Stimulated activated memory B cell treated with anti-CD40 and anti-IgM and Interleukin-4, amounts not matched to agents 10 μg/mL and 1 μg/mL and 100 μg/mL, for 72 hours (primary cell): ENCODE results near the gene PTBP1.
A peak's percentile ranks its signal among the peaks of the same experiment; 100 is the strongest.

ENCODE experiments used
- ATAC-seq: fragments of 150-1000 bp; cut with Tn5 transposase; 2 replicates; pipeline ENCODE4 v1.10.0; 2021
- H3K27ac Mint-ChIP-seq: one replicate; pipeline ENCODE4 v1.8.0; 2022; ENCODE audit warnings: mild to moderate bottlenecking, mixed read lengths
- H3K27me3 Mint-ChIP-seq: one replicate; pipeline ENCODE4 v1.8.0; 2022; ENCODE audit warnings: mixed read lengths
- H3K36me3 Mint-ChIP-seq: one replicate; pipeline ENCODE4 v1.8.0; 2022; ENCODE audit warnings: mixed read lengths
- H3K4me1 Mint-ChIP-seq: one replicate; pipeline ENCODE4 v1.8.0; 2022; ENCODE audit warnings: mixed read lengths
- H3K4me3 Mint-ChIP-seq: one replicate; pipeline ENCODE4 v1.8.0; 2022; ENCODE audit warnings: mild to moderate bottlenecking, moderate library complexity, mixed read lengths
- H3K9me3 Mint-ChIP-seq: one replicate; pipeline ENCODE4 v1.8.0; 2022; ENCODE audit warnings: mixed read lengths

PTBP1 gene

GRCh38 chr19:796692-797527, at the start of gene PTBP1:
PTBP1 (plus strand) TSS chr19:797452; CDS start chr19:797498, 46 bp downstream.
- Mint-ChIP-seq H3K27me3 (peaks cover 3% of the 10 kb centered on the region), H3K36me3 (peaks cover 20% of the 10 kb centered on the region), H3K4me3 (peak within 1 kb of the TSS; percentile 92), H3K4me1 (peaks cover 36% of the 10 kb centered on the region), H3K27ac (peak within 1 kb of the TSS; percentile 90), H3K9me3 (no peaks in the 10 kb centered on the region)
- ATAC-seq: peak; percentile 93

- no peak for ATAC-seq
- Mint-ChIP-seq H3K36me3 (no peaks in the 10 kb centered on the region), H3K4me3 (no peak overlapping the region), H3K4me1 (peaks cover 3% of the 10 kb centered on the region), H3K9me3 (no peaks in the 10 kb centered on the region), H3K27ac (no peak overlapping the region), H3K27me3 (no peaks in the 10 kb centered on the region)
These were observed 49.0 kb upstream of the PTBP1 start for GRCh38 chr19:748274-748598.

GRCh38 chr19:749811-750210, 47.4 kb upstream of the PTBP1 start:
- no peak overlapping the region for H3K4me3 Mint-ChIP-seq
- H3K27me3 Mint-ChIP-seq: peaks cover 8% of the 10 kb centered on the region
- no peaks in the 10 kb centered on the region for H3K4me1 Mint-ChIP-seq
- no peak overlapping the region for H3K27ac Mint-ChIP-seq
- no peak for ATAC-seq
- H3K36me3 Mint-ChIP-seq: no peaks in the 10 kb centered on the region
- H3K9me3 Mint-ChIP-seq: no peaks in the 10 kb centered on the region

GRCh38 chr19:750640-751423, 46.4 kb upstream of the PTBP1 start, which contains the start of gene MISP:
MISP (plus strand) TSS chr19:751112; CDS start chr19:756947, 5,835 bp downstream.
- Mint-ChIP-seq H3K36me3 (no peaks in the 10 kb centered on the region), H3K4me3 (no peak within 1 kb of the TSS), H3K9me3 (no peaks in the 10 kb centered on the region), H3K4me1 (no peaks in the 10 kb centered on the region), H3K27ac (no peak within 1 kb of the TSS), H3K27me3 (peaks cover 12% of the 10 kb centered on the region)
- no peak for ATAC-seq

GRCh38 chr19:751501-752341, 45.5 kb upstream of the PTBP1 start:
- no peak overlapping the region for H3K4me3 Mint-ChIP-seq
- H3K9me3 Mint-ChIP-seq: no peaks in the 10 kb centered on the region
- H3K27ac Mint-ChIP-seq: no peak overlapping the region
- no peaks in the 10 kb centered on the region for H3K36me3 Mint-ChIP-seq
- H3K27me3 Mint-ChIP-seq: peaks cover 12% of the 10 kb centered on the region
- H3K4me1 Mint-ChIP-seq: no peaks in the 10 kb centered on the region
- ATAC-seq: no peak

- Mint-ChIP-seq H3K27me3 (peaks cover 12% of the 10 kb centered on the region), H3K27ac (no peak overlapping the region), H3K36me3 (no peaks in the 10 kb centered on the region), H3K4me1 (no peaks in the 10 kb centered on the region), H3K9me3 (no peaks in the 10 kb centered on the region), H3K4me3 (no peak overlapping the region)
- no peak for ATAC-seq
These were observed 44.4 kb upstream of the PTBP1 start for GRCh38 chr19:752652-753517.

- H3K9me3 Mint-ChIP-seq: peaks cover under 1% of the 10 kb centered on the region
- H3K27ac Mint-ChIP-seq: no peak overlapping the region
- no peak for ATAC-seq
- H3K4me1 Mint-ChIP-seq: no peaks in the 10 kb centered on the region
- peak overlapping the region; percentile 37 for H3K4me3 Mint-ChIP-seq
- no peaks in the 10 kb centered on the region for H3K36me3 Mint-ChIP-seq
- peaks cover 12% of the 10 kb centered on the region for H3K27me3 Mint-ChIP-seq
These were observed 42.7 kb upstream of the PTBP1 start for GRCh38 chr19:754530-754929.

GRCh38 chr19:755063-755462, 42.2 kb upstream of the PTBP1 start:
- Mint-ChIP-seq H3K9me3 (peaks cover 4% of the 10 kb centered on the region), H3K27ac (no peak overlapping the region)

GRCh38 chr19:756236-756635, 41.0 kb upstream of the PTBP1 start:
- H3K4me3 Mint-ChIP-seq: no peak overlapping the region
- ATAC-seq: peak; percentile 38
- H3K27ac Mint-ChIP-seq: no peak overlapping the region
- no peaks in the 10 kb centered on the region for H3K4me1 Mint-ChIP-seq
- H3K9me3 Mint-ChIP-seq: peaks cover 4% of the 10 kb centered on the region
- H3K36me3 Mint-ChIP-seq: no peaks in the 10 kb centered on the region
- peaks cover 12% of the 10 kb centered on the region for H3K27me3 Mint-ChIP-seq

More at GRCh38 chr19:755063-755462, 42.2 kb upstream of the PTBP1 start:
- Mint-ChIP-seq H3K36me3 (no peaks in the 10 kb centered on the region), H3K27me3 (peaks cover 12% of the 10 kb centered on the region), H3K4me3 (no peak overlapping the region), H3K4me1 (no peaks in the 10 kb centered on the region)
- no peak for ATAC-seq

- Mint-ChIP-seq H3K4me1 (no peaks in the 10 kb centered on the region), H3K36me3 (no peaks in the 10 kb centered on the region), H3K9me3 (peaks cover 4% of the 10 kb centered on the region), H3K27me3 (peaks cover 12% of the 10 kb centered on the region), H3K4me3 (no peak overlapping the region), H3K27ac (no peak overlapping the region)
- no peak for ATAC-seq
These were observed 40.2 kb upstream of the PTBP1 start for GRCh38 chr19:756821-757688.

- Mint-ChIP-seq H3K36me3 (no peaks in the 10 kb centered on the region), H3K4me3 (no peak overlapping the region), H3K4me1 (no peaks in the 10 kb centered on the region), H3K27me3 (peaks cover 12% of the 10 kb centered on the region), H3K27ac (no peak overlapping the region), H3K9me3 (peaks cover 4% of the 10 kb centered on the region)
- peak; percentile 36 for ATAC-seq
These were observed 39.2 kb upstream of the PTBP1 start for GRCh38 chr19:757811-758668.

GRCh38 chr19:763181-763580, 34.1 kb upstream of the PTBP1 start:
- Mint-ChIP-seq H3K4me1 (no peaks in the 10 kb centered on the region), H3K9me3 (peaks cover 4% of the 10 kb centered on the region), H3K4me3 (no peak overlapping the region), H3K27ac (no peak overlapping the region), H3K36me3 (no peaks in the 10 kb centered on the region), H3K27me3 (peaks cover 21% of the 10 kb centered on the region)
- ATAC-seq: no peak

- H3K36me3 Mint-ChIP-seq: no peaks in the 10 kb centered on the region
- H3K27me3 Mint-ChIP-seq: peaks cover 21% of the 10 kb centered on the region
- no peak overlapping the region for H3K27ac Mint-ChIP-seq
- H3K4me1 Mint-ChIP-seq: no peaks in the 10 kb centered on the region
- no peak overlapping the region for H3K4me3 Mint-ChIP-seq
- no peak for ATAC-seq
- H3K9me3 Mint-ChIP-seq: peaks cover 4% of the 10 kb centered on the region
These were observed 33.4 kb upstream of the PTBP1 start for GRCh38 chr19:763869-764268.
